HCT116 (cell line): ENCODE results near the gene GNRH2.

ENCODE experiments used
- EZH2phosphoT487 ChIP-seq: fragments of 200-600 bp; IDR thresholded peaks from 2 replicates; pipeline ENCODE4 v1.6.1; 2018; ENCODE audit warnings: antibody characterized with exemption, borderline replicate concordance
- TF ChIP-seq, protein P1 (sequence below): IDR thresholded peaks from 2 replicates; pipeline ENCODE4 v1.6.1; 2011; ENCODE audit warnings: mild to moderate bottlenecking, low read length, moderate library complexity; ENCODE audit not compliant: insufficient replicate concordance; ENCODE audit errors: extremely low read depth
- TF ChIP-seq, protein P2 (sequence below), 3 experiments: fragments of 200-600 bp in 1 of 3; sonication (generic) in 1 of 3; IDR thresholded peaks in 2 of 3; conservative IDR thresholded peaks in 1 of 3; 2 replicates each; pipeline ENCODE4 v1.5.1; 2012 to 2017; ENCODE audit warnings: low read depth in 2 of 3, low read length in 2 of 3, antibody characterized with exemption in 1 of 3, borderline replicate concordance in 1 of 3, control low read depth in 1 of 3, mild to moderate bottlenecking in 1 of 3, mixed read lengths in 1 of 3, mixed run types in 1 of 3, moderate library complexity in 1 of 3; ENCODE audit not compliant: insufficient read depth in 1 of 3

DNA sequence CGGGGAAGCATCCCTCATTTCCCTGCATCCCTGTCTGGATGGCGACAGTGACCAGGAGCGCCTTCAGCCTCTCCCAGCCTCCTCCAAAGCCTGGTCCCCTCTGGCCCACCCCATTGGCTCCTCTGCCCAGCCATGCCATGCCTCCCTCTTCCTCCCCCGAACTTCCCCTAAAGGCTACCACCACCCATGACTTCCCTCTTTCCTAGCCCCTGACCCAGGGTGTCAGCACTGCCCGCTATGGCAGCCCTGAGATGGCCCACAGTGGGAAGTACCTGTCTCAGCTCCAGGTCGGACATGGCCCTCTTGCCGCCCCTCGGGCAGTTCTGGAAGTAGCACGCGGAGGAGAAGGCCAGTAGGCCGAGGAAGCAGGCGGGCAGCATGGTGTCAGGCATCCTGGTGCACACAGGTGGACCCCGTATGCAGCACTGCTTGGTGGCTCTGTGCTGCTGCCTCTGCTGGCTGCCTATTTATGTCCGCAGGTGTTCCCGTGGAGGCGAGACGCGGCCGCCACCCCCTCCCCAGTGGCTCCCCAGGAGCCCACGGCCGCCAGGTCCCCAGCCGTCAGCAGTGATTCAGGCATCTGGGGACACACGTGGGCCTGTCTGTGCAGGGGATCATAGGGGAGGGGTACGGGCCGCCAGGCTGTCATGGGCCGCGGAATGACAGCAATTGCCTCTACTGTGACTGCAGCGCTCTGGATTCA lies 41.0 kb downstream of the GNRH2 start, which contains the start of gene AVP:
- TF ChIP-seq, protein P1, sequence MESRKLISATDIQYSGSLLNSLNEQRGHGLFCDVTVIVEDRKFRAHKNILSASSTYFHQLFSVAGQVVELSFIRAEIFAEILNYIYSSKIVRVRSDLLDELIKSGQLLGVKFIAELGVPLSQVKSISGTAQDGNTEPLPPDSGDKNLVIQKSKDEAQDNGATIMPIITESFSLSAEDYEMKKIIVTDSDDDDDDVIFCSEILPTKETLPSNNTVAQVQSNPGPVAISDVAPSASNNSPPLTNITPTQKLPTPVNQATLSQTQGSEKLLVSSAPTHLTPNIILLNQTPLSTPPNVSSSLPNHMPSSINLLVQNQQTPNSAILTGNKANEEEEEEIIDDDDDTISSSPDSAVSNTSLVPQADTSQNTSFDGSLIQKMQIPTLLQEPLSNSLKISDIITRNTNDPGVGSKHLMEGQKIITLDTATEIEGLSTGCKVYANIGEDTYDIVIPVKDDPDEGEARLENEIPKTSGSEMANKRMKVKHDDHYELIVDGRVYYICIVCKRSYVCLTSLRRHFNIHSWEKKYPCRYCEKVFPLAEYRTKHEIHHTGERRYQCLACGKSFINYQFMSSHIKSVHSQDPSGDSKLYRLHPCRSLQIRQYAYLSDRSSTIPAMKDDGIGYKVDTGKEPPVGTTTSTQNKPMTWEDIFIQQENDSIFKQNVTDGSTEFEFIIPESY: no peak
- TF ChIP-seq, protein P2, sequence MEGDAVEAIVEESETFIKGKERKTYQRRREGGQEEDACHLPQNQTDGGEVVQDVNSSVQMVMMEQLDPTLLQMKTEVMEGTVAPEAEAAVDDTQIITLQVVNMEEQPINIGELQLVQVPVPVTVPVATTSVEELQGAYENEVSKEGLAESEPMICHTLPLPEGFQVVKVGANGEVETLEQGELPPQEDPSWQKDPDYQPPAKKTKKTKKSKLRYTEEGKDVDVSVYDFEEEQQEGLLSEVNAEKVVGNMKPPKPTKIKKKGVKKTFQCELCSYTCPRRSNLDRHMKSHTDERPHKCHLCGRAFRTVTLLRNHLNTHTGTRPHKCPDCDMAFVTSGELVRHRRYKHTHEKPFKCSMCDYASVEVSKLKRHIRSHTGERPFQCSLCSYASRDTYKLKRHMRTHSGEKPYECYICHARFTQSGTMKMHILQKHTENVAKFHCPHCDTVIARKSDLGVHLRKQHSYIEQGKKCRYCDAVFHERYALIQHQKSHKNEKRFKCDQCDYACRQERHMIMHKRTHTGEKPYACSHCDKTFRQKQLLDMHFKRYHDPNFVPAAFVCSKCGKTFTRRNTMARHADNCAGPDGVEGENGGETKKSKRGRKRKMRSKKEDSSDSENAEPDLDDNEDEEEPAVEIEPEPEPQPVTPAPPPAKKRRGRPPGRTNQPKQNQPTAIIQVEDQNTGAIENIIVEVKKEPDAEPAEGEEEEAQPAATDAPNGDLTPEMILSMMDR (IDR thresholded peaks at IDR 0.05 in 2 of 3, conservative IDR thresholded peaks at IDR 0.05 in 1 of 3; ENCODE audit: borderline replicate concordance in 1 of 3, insufficient read depth in 1 of 3, low read depth in 2 of 3, low read length in 2 of 3): no peak
- no peak for TF ChIP-seq EZH2phosphoT487
